Activated CD8-positive, alpha-beta memory T cell treated with anti-CD3 and anti-CD28 coated beads for 24 hours (primary cell): ENCODE data around the gene TMEM88.

Experiments used
- DNase-seq: peaks from one replicate; pipeline ENCODE4 v3.0.0-alpha.2; 2020

TMEM88 gene

GRCh38 chr17:7833795-7834541 is 20.9 kb upstream of the TMEM88 start, which contains the start of gene KDM6B:
Gene KDM6B, plus strand, starts transcription at chr17:7834217. Its CDS starts 11,338 bp downstream, at chr17:7845555.
- peak; percentile 96 for DNase-seq

- peak; percentile 81 for DNase-seq
These were observed 20.3 kb upstream of the TMEM88 start for GRCh38 chr17:7834542-7834956.

GRCh38 chr17:7834957-7835813 is 19.7 kb upstream of the TMEM88 start:
- DNase-seq = peak; percentile 91

- peak; percentile 77 for DNase-seq
These were observed 18.9 kb upstream of the TMEM88 start for GRCh38 chr17:7835814-7836595.

GRCh38 chr17:7836596-7837407 is 18.1 kb upstream of the TMEM88 start:
- DNase-seq = peak; percentile 79

GRCh38 chr17:7837408-7838088 is 17.3 kb upstream of the TMEM88 start:
- no peak for DNase-seq

GRCh38 chr17:7838090-7839075 is 16.5 kb upstream of the TMEM88 start:
- no peak for DNase-seq

- DNase-seq = no peak
These were observed 15.5 kb upstream of the TMEM88 start for GRCh38 chr17:7839190-7839875.

- no peak for DNase-seq
These were observed 15.0 kb upstream of the TMEM88 start for GRCh38 chr17:7839876-7840261.

GRCh38 chr17:7840441-7840840 is 14.4 kb upstream of the TMEM88 start:
- no peak for DNase-seq

- no peak for DNase-seq
These were observed 14.0 kb upstream of the TMEM88 start for GRCh38 chr17:7840875-7841274.

GRCh38 chr17:7841396-7841914 is 13.4 kb upstream of the TMEM88 start:
- DNase-seq = peak; percentile 96

GRCh38 chr17:7841915-7842379 is 12.9 kb upstream of the TMEM88 start:
- peak; percentile 97 for DNase-seq

- no peak for DNase-seq
These were observed 12.2 kb upstream of the TMEM88 start for GRCh38 chr17:7842380-7843256.

GRCh38 chr17:7843257-7843535 is 11.7 kb upstream of the TMEM88 start:
- DNase-seq = peak; percentile 90

- DNase-seq = peak; percentile 95
These were observed 11.2 kb upstream of the TMEM88 start for GRCh38 chr17:7843536-7844291.

GRCh38 chr17:7844292-7845154 is 10.3 kb upstream of the TMEM88 start:
- peak; percentile 91 for DNase-seq
